Hematopoietic multipotent progenitor cell treated with erythropoietin and hydrocortisone succinate and interleukin-3 and kit ligand, for 8 days (in vitro differentiated cells): Measurements from ENCODE around the gene LDB2.
"Not testable (repeated sequence)": the region's sequence is repeated elsewhere in the genome, so short reads cannot be mapped to it uniquely, and the experiment has no call there.

Experiments used
- DNase-seq: peaks from one replicate; pipeline ENCODE4 v3.0.0-alpha.2; 2015

LDB2 gene

DNA sequence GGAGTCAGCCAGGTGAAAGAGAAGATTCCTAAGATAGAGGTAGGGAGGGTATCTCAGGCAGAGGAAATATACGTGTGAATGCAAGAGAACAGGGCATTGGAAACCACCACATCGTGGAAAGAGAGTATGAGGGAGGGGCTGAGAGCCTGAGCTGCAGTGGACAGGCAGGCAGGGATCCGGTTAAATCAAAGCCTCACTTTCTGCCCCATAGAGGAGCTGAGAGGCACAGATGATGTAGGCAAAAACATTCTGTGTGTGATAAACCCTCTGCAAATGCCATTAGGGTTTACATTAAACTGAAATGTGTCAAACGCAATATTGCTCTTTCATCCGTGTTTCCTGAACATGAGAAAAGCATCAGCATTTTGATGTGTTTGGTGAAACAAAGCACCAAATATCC lies 374.0 kb downstream of the LDB2 start:
- DNase-seq = no peak

DNA sequence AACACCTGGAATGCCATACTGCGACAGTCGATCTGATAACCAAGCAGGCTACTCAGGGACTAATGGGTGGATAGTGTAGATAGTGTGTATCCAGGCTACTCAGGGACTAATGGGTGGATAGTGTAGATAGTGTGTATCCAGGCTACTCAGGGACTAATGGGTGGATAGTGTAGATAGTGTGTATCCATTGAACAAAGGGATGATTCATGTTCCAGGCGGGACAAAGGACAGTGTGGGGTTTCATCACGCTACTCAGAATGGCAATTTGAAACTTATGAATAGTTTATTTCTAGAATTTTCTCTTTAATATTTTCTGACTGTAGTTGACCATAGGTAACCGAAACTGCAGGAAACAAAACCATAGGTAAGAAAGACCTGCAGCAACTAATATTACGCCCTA lies 374.9 kb downstream of the LDB2 start:
- not testable (repeated sequence) for DNase-seq

- no peak for DNase-seq
These were observed 377.1 kb downstream of the LDB2 start for GRCh38 chr4:16521156-16521915.

- DNase-seq = peak; percentile 63
These were observed 381.5 kb downstream of the LDB2 start for GRCh38 chr4:16516796-16517439.

- no peak for DNase-seq
These were observed 384.6 kb downstream of the LDB2 start for GRCh38 chr4:16513876-16514275.

GRCh38 chr4:16508968-16509367 lies 389.5 kb downstream of the LDB2 start:
- peak; percentile 8 for DNase-seq

GRCh38 chr4:16505726-16506125 lies 392.7 kb downstream of the LDB2 start:
- peak; percentile 2 for DNase-seq

DNA sequence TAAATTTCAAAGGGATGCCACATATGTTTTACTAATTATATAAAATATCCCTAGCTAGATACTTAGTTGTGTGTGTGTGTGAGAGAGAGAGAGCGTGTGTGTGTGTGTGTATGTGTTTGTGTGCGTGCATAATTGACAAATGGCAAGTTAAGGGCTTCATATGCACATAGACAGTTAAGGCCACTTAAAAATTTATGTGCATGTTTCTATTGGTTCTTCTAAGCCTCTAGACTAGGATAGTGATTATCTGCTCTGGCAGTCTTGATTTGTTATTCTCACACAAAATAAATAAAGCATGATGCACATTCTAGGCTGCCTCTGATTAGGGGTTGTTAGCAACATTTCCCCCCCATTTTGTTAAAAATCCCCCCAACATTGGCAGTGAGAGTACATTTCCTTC lies 393.2 kb downstream of the LDB2 start:
- no peak for DNase-seq

DNA sequence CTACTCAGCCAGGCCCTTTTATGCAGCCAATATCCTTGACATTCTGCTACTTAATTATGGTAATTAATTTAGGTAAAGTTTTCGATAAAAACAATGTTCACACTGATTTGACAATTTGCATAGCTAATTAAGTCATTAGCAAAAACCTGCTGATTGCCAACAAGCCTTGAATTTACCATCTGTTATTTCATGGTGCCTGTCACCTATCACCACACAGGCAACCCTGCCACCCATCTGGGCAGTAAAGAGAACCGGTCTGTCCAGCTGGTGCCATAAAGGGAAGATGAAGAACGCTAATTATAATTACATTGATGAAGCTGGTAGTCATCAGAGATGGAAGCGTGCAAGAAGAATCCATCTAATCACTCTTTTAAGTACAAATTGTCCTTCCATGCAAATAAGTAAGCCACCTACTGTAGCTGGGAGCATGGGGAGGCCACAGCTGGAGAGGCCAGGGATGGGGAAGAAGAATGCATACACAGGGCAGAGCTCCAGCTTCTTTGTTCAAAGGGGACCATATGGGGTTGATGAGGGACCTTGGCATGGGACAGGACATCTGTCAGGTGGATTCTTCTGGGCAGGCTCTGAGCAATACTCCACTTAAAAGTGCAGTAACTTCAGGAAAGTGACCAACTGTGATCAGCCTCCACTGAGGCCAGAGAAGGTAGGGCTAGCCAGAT lies 394.9 kb downstream of the LDB2 start:
- no peak for DNase-seq

DNA sequence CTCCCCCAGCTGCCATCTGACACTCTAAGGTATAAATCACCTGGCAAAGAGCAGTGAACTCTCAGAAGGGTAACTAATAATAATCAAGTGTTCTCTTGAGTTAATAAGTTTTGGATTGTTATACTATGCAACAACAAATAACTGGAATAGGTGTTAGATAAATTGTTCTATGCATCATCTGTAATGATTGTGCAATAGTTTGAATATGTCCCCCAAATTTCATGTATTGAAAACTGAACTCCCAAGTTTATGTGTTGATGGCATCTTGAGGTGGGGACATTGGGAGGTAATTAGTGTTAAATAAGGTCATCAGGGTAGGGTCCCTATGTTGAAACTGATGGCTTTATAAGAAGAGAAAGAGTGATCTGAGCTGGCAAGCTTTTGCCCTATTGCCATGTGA lies 399.5 kb downstream of the LDB2 start:
- DNase-seq = no peak

DNA sequence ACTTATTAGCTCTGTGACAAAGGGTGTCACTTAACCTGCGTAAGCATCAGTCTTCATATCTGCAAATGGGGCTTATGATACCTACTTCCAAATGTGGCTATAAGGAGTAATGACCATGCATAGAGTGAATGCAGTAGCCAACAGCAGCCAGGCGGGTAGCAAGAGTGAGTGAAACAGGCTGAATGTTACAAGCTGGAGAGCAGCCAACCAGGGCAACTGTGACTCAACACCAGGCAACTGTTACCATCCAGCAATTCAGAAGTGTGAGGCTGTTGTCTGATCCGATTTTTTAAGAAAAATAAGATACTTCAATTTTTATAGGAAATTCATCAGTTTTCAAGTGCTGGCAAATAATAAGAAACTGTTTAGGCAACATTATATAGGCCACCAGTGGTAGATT lies 401.9 kb downstream of the LDB2 start:
- no peak for DNase-seq

- no peak for DNase-seq
These were observed 405.6 kb downstream of the LDB2 start for GRCh38 chr4:16492872-16493271.

DNA sequence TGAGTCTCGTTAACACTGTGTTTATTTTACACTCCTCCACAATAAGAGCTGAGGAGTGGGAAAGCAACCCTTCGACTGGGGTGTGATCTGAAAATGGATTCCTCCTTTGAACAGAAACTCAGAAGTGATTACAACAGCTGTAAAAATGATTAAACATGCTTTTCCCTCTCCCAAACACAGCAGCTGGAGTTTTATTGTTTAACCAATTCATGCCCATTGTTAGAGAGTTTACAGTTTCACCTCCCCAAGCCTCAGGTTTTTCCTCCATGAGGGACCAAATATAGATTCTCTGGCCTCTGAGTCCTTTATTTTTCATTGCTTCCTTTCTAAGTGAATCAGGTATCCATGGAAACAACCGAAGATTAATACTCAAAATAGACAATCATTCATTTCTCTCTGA lies 409.2 kb downstream of the LDB2 start:
- DNase-seq = no peak

DNA sequence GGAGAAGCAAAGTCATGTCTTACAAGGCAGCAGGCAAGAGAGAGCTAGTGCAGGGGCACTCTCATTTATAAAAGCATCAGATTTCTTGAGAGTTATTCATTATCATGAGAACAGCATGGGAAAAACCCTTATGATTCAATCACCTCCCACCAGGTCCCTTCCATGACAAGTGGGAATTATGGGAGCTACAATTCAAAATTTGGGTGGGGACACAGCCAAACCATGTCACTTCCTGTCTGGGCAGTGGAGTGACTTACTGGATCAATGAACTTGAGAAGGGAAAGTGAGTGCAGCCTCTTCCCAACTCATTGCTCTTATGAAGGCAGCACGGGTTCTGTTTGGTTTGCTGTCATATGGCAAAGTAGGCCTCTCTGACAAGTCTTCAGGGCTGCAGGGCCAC lies 410.4 kb downstream of the LDB2 start:
- no peak for DNase-seq

GRCh38 chr4:16484711-16485110 lies 413.7 kb downstream of the LDB2 start:
- no peak for DNase-seq

GRCh38 chr4:16483540-16483939 lies 414.9 kb downstream of the LDB2 start:
- DNase-seq = no peak

DNA sequence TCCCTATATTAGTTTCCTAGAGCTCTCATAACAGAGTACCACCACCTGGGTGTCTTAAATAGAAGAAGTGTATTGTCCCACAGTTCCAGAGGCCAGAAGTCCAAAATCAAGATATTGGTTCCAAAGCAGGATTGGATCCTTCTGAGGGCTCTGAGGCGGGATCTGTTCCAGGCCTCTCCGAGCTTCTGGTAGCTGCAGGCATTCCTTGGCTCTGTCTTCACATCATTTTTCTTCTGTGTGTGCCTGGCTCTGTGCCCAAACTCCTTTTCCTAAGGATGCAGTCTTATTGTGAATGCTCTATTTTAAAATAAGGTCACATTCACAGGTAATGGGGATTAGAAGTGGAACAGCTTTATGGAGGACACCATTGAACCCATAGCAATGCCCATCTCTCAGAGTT lies 418.4 kb downstream of the LDB2 start:
- no peak for DNase-seq

GRCh38 chr4:16472537-16472936 lies 425.9 kb downstream of the LDB2 start:
- DNase-seq = no peak

GRCh38 chr4:16467061-16467460 lies 431.4 kb downstream of the LDB2 start:
- no peak for DNase-seq

- no peak for DNase-seq
These were observed 431.9 kb downstream of the LDB2 start for GRCh38 chr4:16466581-16466980.

DNA sequence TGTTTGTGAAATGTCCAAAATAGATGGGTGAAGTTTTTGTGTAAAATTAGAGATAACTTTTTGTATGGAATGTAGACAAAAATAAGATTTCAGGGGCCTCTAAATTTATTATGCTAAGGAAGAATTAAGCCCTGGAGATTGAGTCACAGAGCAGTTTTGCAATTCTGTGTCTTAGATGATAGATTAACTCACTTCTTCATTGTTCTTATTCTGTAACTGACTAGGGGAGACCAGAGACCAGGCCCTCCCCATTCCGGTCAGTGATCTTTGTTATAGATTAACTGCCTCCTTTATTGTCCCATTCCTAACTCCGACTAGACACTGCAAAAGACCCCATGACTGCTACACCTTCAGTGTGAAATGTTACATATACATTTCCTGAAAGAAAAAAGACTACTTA lies 433.8 kb downstream of the LDB2 start:
- no peak for DNase-seq

DNA sequence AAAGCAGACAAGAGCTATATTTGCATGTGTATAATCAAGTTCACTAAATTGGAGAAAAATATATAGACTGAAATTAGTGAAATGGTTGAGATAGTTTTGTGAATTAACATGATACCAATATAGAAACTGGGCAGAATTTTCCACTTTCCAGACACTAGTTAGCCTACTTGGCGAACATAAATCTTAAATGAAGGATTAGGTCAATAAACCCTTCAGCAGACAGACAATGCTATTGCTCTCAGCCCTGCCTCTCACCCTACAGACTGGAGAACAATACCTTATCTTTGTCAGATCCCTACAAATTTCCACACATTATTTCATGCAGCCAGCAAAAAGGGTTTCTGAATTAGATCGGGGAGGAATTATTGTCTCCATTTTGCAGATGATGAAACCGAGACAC lies 435.8 kb downstream of the LDB2 start:
- no peak for DNase-seq

DNA sequence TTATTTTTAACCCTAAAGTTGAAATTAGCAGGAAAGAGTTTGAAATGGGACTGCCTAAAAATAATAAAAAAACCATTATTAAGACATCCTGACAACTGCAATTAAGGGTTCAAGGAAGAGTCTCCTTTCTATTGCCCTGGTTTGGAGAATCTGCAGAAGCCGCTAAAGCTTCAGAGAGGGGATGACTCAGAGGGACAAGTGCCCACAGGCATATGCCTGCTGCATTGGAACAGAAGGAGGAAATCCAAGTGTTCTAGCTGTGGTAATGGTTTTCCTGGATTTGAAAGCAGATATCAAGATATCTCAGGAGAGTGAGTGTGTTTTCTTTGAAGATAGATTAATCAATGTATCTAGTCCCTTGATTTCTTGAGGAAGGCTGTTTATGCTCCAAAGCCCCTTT lies 437.1 kb downstream of the LDB2 start:
- no peak for DNase-seq

DNA sequence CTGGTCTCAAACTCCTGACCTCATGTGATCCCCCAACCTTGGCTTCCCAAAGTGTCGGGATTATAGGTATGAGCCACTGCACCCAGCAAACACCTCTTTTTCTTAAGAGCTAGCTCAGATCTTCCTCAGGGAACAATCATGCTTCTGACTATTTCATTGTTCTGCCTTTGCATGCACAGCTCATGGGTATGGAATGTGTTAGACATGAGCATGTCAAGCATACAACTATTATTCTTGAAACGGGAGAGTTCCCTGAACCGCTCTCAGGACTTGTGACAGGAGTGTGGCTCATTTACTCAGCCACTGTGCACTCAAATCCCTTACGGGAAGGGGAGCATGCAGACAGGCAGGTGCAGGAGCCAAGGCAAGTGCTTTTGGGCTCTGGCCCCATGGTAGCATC lies 440.5 kb downstream of the LDB2 start:
- DNase-seq = no peak
